ENCODE results near the gene SLC8B1. TPM values are rescaled to one million over a fixed set of nuclear protein-coding genes. Genes with fewer than 3 reads are reported as not detected.

The SLC8B1 gene
- total RNA-seq, 1 experiment from 2014 or later, result 8.2 TPM

DNA sequence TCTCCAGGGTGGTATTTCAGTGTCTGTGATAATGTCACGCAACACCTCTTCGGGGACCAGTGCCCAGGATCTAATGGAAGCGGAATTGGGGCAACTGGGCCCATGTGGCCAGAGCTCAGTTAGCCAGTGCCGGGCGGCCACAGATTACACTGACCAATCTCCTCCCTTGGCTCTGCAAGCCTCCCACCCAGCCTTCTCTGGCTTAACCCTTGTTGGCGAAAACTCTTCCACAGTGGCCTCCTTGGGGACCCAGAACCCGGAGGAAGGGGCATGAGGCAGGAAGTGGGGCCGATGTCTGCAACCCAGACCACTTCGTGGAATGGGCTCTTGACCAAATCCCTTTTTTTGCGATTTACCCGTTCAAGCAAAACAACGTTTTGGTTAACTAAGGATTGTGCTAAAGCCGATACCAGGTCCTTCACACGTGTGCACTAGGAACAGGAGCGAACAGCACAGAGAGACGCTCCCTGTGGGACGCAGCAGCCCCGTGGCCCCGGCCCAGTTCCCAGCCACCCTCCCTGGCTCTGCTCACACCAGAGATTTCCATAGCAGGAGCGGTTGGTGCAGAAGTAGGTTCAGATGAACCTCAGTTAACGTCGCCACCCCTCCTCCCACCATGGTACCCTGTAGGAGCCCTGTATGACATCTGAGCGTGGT, 38.2 kb downstream of the SLC8B1 start:
- Histone ChIP-seq H3K27ac (ENCODE audit: low read depth, low read length, poor library complexity, severe bottlenecking) (no peak overlapping the region), H3K4me3 (ENCODE audit: low read depth, low read length, poor library complexity, severe bottlenecking) (no peak overlapping the region), H3K36me3 (ENCODE audit: insufficient read depth, low read length, poor library complexity, severe bottlenecking) (no peaks in the 10 kb centered on the region), H3K4me1 (ENCODE audit: insufficient read depth, low read length, poor library complexity, severe bottlenecking) (no peaks in the 10 kb centered on the region), H3K9me3 (ENCODE audit: low read depth, low read length, poor library complexity, severe bottlenecking) (no peaks in the 10 kb centered on the region), H3K27me3 (replicated peaks; ENCODE audit: insufficient read depth, low read depth, low read length, poor library complexity) (no peaks in the 10 kb centered on the region)
- POLR2A ChIA-PET (ENCODE audit: low non-redundant PET), result no interaction called here
- intact Hi-C loops (cut with micrococcal nuclease; ENCODE audit: unreplicated experiment), result no loop called here
- BruUV-seq (replicated peaks), result no TSS peak
- CTCF ChIA-PET, result no interaction called here
- no peak for DNase-seq (ENCODE audit: low spot score)
- TF ChIP-seq, protein P1, sequence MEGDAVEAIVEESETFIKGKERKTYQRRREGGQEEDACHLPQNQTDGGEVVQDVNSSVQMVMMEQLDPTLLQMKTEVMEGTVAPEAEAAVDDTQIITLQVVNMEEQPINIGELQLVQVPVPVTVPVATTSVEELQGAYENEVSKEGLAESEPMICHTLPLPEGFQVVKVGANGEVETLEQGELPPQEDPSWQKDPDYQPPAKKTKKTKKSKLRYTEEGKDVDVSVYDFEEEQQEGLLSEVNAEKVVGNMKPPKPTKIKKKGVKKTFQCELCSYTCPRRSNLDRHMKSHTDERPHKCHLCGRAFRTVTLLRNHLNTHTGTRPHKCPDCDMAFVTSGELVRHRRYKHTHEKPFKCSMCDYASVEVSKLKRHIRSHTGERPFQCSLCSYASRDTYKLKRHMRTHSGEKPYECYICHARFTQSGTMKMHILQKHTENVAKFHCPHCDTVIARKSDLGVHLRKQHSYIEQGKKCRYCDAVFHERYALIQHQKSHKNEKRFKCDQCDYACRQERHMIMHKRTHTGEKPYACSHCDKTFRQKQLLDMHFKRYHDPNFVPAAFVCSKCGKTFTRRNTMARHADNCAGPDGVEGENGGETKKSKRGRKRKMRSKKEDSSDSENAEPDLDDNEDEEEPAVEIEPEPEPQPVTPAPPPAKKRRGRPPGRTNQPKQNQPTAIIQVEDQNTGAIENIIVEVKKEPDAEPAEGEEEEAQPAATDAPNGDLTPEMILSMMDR (conservative IDR thresholded peaks at IDR 0.05; ENCODE audit: low read depth, low read length), result no peak
- no peak for TF ChIP-seq EZH2 (IDR thresholded peaks at IDR 0.05; ENCODE audit: borderline replicate concordance, low read depth, low read length, poor library complexity, severe bottlenecking)

GRCh38 chr12:113295886-113296556, 38.9 kb downstream of the SLC8B1 start:
- DNase-seq (ENCODE audit: low spot score), result no peak
- H3K9me3 ChIP-seq (ENCODE audit: low read depth, low read length, poor library complexity, severe bottlenecking), result no peaks in the 10 kb centered on the region
- no peaks in the 10 kb centered on the region for H3K36me3 ChIP-seq (ENCODE audit: insufficient read depth, low read length, poor library complexity, severe bottlenecking)
- no peaks in the 10 kb centered on the region for H3K4me1 ChIP-seq (ENCODE audit: insufficient read depth, low read length, poor library complexity, severe bottlenecking)
- POLR2A ChIA-PET (ENCODE audit: low non-redundant PET), result no interaction called here
- no peak overlapping the region for H3K4me3 ChIP-seq (ENCODE audit: low read depth, low read length, poor library complexity, severe bottlenecking)
- TF ChIP-seq EZH2 (IDR thresholded peaks at IDR 0.05; ENCODE audit: borderline replicate concordance, low read depth, low read length, poor library complexity, severe bottlenecking), result no peak
- TF ChIP-seq, protein P1 (conservative IDR thresholded peaks at IDR 0.05; ENCODE audit: low read depth, low read length), result no peak
- intact Hi-C loops (cut with micrococcal nuclease; ENCODE audit: unreplicated experiment), result no loop called here
- H3K27ac ChIP-seq (ENCODE audit: low read depth, low read length, poor library complexity, severe bottlenecking), result no peak overlapping the region
- CTCF ChIA-PET, result no interaction called here
- no TSS peak for BruUV-seq (replicated peaks)
- H3K27me3 ChIP-seq (replicated peaks; ENCODE audit: insufficient read depth, low read depth, low read length, poor library complexity), result no peaks in the 10 kb centered on the region

DNA sequence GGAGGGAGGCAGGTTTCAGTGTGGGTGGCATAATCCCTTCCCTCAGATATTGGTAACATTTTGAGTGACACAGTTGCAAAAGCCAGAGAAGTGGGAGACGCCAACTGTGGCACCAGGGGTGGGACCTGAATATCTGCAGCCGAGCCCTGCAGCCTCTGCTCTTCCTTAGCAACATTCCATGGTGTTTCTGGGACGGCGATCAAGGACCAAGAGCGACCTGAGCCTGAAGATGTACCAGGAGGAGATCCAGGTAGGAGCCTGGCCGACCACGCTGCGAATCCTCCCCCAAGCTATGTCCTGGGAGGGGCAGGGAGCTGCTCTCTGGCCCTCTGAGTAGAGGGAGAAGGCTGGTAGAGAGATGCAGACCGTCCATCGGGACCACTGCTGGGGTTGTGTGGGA, 41.8 kb downstream of the SLC8B1 start:
- BruUV-seq (replicated peaks), result no TSS peak
- no peak for DNase-seq (ENCODE audit: low spot score)
- Histone ChIP-seq H3K27me3 (replicated peaks; ENCODE audit: insufficient read depth, low read depth, low read length, poor library complexity) (no peaks in the 10 kb centered on the region), H3K4me1 (ENCODE audit: insufficient read depth, low read length, poor library complexity, severe bottlenecking) (no peaks in the 10 kb centered on the region), H3K4me3 (ENCODE audit: low read depth, low read length, poor library complexity, severe bottlenecking) (no peak overlapping the region), H3K36me3 (ENCODE audit: insufficient read depth, low read length, poor library complexity, severe bottlenecking) (no peaks in the 10 kb centered on the region), H3K27ac (ENCODE audit: low read depth, low read length, poor library complexity, severe bottlenecking) (no peak overlapping the region), H3K9me3 (ENCODE audit: low read depth, low read length, poor library complexity, severe bottlenecking) (no peaks in the 10 kb centered on the region)
- POLR2A ChIA-PET (ENCODE audit: low non-redundant PET), result interaction anchor here (0.6 kb wide), 1 partner anchor 75 kb away, joined by 12 read pairs; no protein-coding TSS in a partner anchor
- CTCF ChIA-PET, result no interaction called here
- intact Hi-C loops (cut with micrococcal nuclease; ENCODE audit: unreplicated experiment), result no loop called here
- TF ChIP-seq, protein P1 (conservative IDR thresholded peaks at IDR 0.05; ENCODE audit: low read depth, low read length), result no peak
- TF ChIP-seq EZH2 (IDR thresholded peaks at IDR 0.05; ENCODE audit: borderline replicate concordance, low read depth, low read length, poor library complexity, severe bottlenecking), result no peak
